ENCODE data around the gene PDYN. TPM values are rescaled to one million over a fixed set of nuclear protein-coding genes. Genes with fewer than 3 reads are reported as not detected.

Gene PDYN
- total RNA-seq (not detected), polyA plus RNA-seq (not detected)
- long read RNA-seq, donor 1: 0 reads
- long read RNA-seq, donor 2: 0 reads
- long read RNA-seq, donor 3: 0 reads
- long read RNA-seq, donor 4: 0 reads
- long read RNA-seq, donor 5: 0 reads

DNA sequence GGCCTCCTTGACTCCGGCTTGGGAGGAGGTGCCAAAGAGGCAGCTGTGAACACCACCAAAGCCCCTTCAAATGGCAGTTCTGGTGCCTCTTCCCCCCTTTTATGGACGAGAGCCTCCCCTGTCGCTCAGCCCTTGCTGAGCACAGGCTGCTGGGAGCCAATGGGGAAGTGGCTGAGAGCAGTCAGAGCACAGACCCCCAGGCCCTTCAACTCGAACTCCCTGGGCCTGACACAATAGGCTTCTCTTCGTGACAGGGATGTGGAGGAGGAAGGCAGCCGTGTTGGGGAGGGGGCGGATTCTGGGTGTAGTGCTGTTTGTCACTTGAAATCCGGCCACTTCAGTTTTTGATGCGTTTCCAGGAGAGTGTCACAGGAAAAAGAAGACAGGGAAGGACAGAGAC, at the start of gene PDYN:
TSS of gene PDYN (minus strand) at position 73 of the 400 bp plus-strand sequence. CDS start 10,974 bp downstream, outside the sequence.
- TF ChIP-seq, protein P1, sequence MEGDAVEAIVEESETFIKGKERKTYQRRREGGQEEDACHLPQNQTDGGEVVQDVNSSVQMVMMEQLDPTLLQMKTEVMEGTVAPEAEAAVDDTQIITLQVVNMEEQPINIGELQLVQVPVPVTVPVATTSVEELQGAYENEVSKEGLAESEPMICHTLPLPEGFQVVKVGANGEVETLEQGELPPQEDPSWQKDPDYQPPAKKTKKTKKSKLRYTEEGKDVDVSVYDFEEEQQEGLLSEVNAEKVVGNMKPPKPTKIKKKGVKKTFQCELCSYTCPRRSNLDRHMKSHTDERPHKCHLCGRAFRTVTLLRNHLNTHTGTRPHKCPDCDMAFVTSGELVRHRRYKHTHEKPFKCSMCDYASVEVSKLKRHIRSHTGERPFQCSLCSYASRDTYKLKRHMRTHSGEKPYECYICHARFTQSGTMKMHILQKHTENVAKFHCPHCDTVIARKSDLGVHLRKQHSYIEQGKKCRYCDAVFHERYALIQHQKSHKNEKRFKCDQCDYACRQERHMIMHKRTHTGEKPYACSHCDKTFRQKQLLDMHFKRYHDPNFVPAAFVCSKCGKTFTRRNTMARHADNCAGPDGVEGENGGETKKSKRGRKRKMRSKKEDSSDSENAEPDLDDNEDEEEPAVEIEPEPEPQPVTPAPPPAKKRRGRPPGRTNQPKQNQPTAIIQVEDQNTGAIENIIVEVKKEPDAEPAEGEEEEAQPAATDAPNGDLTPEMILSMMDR (IDR thresholded peaks at IDR 0.05; ENCODE audit: control extremely low read depth, extremely low read depth): no peak
- H3K9me3 ChIP-seq (ENCODE audit: control insufficient read depth in 4 of 4, insufficient read depth in 3 of 4, low read length in 3 of 4): peaks cover 0 to 2% (median 0%) of the 10 kb centered on the region in 4 donors
- H3K4me1 ChIP-seq (ENCODE audit: control insufficient read depth in 5 of 5, insufficient read depth in 5 of 5, low read length in 5 of 5): no peaks in the 10 kb centered on the region
- DNase-seq: no peak
- peaks cover 0 to 65% (median 2%) of the 10 kb centered on the region in 3 donors for H3K27me3 ChIP-seq (ENCODE audit: control insufficient read depth in 3 of 3, insufficient read depth in 3 of 3, low read length in 2 of 3)
- H3K4me3 ChIP-seq: no peak within 1 kb of the TSS
- no peaks in the 10 kb centered on the region for H3K36me3 ChIP-seq (ENCODE audit: control insufficient read depth in 4 of 4, insufficient read depth in 4 of 4, low read length in 4 of 4)
- H3K9ac ChIP-seq (ENCODE audit: insufficient read depth in 1 of 2, low read length in 2 of 2): no peak within 1 kb of the TSS
- no peak within 1 kb of the TSS for H3K27ac ChIP-seq (ENCODE audit: low read depth in 1 of 2, low read length in 1 of 2)
- 16 to 19% methylated on average over 9 of the region's 9 CpGs for WGBS, 2 donors
- ATAC-seq (ENCODE audit: insufficient read depth, low FRiP score): no peak

DNA sequence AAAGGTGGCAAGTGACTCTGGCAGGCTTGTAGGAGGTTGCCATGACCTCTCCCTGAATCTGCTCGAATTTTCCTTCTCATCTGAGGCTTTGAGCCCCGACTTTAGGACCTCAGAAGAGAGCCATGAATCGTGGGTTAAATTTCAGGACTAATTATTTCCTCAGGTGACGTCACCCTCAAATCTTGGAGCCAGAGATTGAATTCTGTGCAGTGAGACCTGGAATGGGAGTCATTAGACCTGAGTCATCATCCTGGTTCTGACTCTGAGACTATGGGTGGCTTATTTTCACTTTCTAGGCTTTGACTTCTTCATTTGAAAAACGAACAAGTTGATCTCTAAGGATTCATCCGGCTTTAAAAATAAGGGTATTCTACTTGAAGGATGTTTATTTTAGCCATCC, 48.5 kb upstream of the PDYN start:
- peaks cover 0 to 2% (median 0%) of the 10 kb centered on the region in 4 donors for H3K9me3 ChIP-seq (ENCODE audit: control insufficient read depth in 4 of 4, insufficient read depth in 3 of 4, low read length in 3 of 4)
- no peak overlapping the region for H3K9ac ChIP-seq (ENCODE audit: insufficient read depth in 1 of 2, low read length in 2 of 2)
- no peak overlapping the region for H3K4me3 ChIP-seq
- H3K27me3 ChIP-seq (ENCODE audit: control insufficient read depth in 3 of 3, insufficient read depth in 3 of 3, low read length in 2 of 3): peaks cover 4 to 48% (median 5%) of the 10 kb centered on the region in 3 donors
- TF ChIP-seq, protein P1 (IDR thresholded peaks at IDR 0.05; ENCODE audit: control extremely low read depth, extremely low read depth): no peak
- H3K27ac ChIP-seq (ENCODE audit: low read depth in 1 of 2, low read length in 1 of 2): no peak overlapping the region
- H3K4me1 ChIP-seq (ENCODE audit: control insufficient read depth in 5 of 5, insufficient read depth in 5 of 5, low read length in 5 of 5): no peaks in the 10 kb centered on the region
- ATAC-seq (ENCODE audit: insufficient read depth, low FRiP score) (no peak), DNase-seq (no peak)
- 62 to 76% methylated on average over 6 of the region's 6 CpGs for WGBS, 2 donors
- H3K36me3 ChIP-seq (ENCODE audit: control insufficient read depth in 4 of 4, insufficient read depth in 4 of 4, low read length in 4 of 4): no peaks in the 10 kb centered on the region

DNA sequence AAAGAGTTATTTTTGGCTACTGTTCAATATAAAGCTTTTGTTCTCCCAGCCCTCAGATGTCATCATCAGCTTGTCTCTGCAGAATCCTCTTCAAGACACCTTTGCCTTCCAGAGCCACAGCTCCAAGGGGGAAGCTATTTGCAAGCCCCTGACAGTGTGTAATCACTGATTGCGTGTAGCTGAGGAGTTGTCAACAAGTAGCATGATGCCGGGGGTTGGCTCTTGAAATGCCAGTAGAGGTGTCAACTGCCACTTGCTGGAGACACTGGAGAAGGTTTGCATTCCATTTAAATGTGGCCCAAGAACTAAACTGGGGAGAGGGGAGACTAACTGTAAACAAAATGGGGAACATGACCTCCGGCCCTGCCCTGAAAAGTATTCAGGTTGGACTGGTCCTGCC, 44.3 kb upstream of the PDYN start:
- WGBS, 2 donors: 19 to 22% methylated on average over 3 of the region's 3 CpGs
- H3K9me3 ChIP-seq (ENCODE audit: control insufficient read depth in 4 of 4, insufficient read depth in 3 of 4, low read length in 3 of 4): peaks cover 0 to under 1% (median 0%) of the 10 kb centered on the region in 4 donors
- DNase-seq (no peak), ATAC-seq (ENCODE audit: insufficient read depth, low FRiP score) (no peak)
- TF ChIP-seq, protein P1 (IDR thresholded peaks at IDR 0.05; ENCODE audit: control extremely low read depth, extremely low read depth): no peak
- peaks cover 3 to 43% (median 4%) of the 10 kb centered on the region in 3 donors for H3K27me3 ChIP-seq (ENCODE audit: control insufficient read depth in 3 of 3, insufficient read depth in 3 of 3, low read length in 2 of 3)
- H3K9ac ChIP-seq (ENCODE audit: insufficient read depth in 1 of 2, low read length in 2 of 2): no peak overlapping the region
- H3K27ac ChIP-seq (ENCODE audit: low read depth in 1 of 2, low read length in 1 of 2): no peak overlapping the region
- H3K36me3 ChIP-seq (ENCODE audit: control insufficient read depth in 4 of 4, insufficient read depth in 4 of 4, low read length in 4 of 4): no peaks in the 10 kb centered on the region
- H3K4me3 ChIP-seq: no peak overlapping the region
- H3K4me1 ChIP-seq (ENCODE audit: control insufficient read depth in 5 of 5, insufficient read depth in 5 of 5, low read length in 5 of 5): no peaks in the 10 kb centered on the region
